HCT116 (cell line): Measurements from ENCODE around the gene CDH2. TPM values are rescaled to one million over a fixed set of nuclear protein-coding genes. Genes with fewer than 3 reads are reported as not detected.
"Not testable (repeated sequence)": the region's sequence is repeated elsewhere in the genome, so short reads cannot be mapped to it uniquely, and the experiment has no call there.

Experiments
- ATAC-seq: fragments of 200-7000 bp; cut with Tn5 transposase; 2 replicates; pipeline ENCODE4 v1.9.1; 2020; ENCODE audit warnings: mild to moderate bottlenecking, moderate library complexity
- BruUV-seq: library from RNA; stranded (reverse); fragments of 400-500 nt; replicated peaks from 2 replicates; lab custom pipeline; 2021; lab: Mats Ljungman, UMichigan
- CTCF ChIA-PET: fragments of 300-600 bp; sonication (Branson Sonifier 250); formaldehyde crosslinking; loops from one replicate; lab custom pipeline; 2021; ENCODE audit warnings: antibody characterized with exemption; lab: Charles Lee
- POLR2A ChIA-PET: fragments of 300-600, 350-600 bp; sonication (Branson Sonifier 250); formaldehyde crosslinking; loops from one replicate; lab custom pipeline; 2021; ENCODE audit warnings: antibody characterized with exemption; lab: Charles Lee
- RAD21 ChIA-PET, 2 experiments: fragments of 300-600 bp; sonication (Branson Sonifier 250); formaldehyde crosslinking; loops; one replicate each; lab custom pipeline; 2023; ENCODE audit warnings: low total read pairs in 2 of 2; ENCODE audit not compliant: uncharacterized antibody in 2 of 2, unreplicated experiment in 2 of 2, low non-redundant PET in 1 of 2; lab: Charles Lee
- DNase-seq: peaks from one replicate; pipeline ENCODE4 v3.0.0-alpha.2; 2010; ENCODE audit warnings: low read depth, low spot score
- H2AFZ ChIP-seq: fragments of 200-600 bp; shearing (Covaris generic), sonication (generic); 2 replicates; pipeline ENCODE4 v1.6.1; 2017; ENCODE audit warnings: low read depth, mixed run types, mixed read lengths, antibody characterized with exemption, low read length; ENCODE audit not compliant: poor library complexity, severe bottlenecking
- H3K27ac ChIP-seq: 2 replicates; pipeline ENCODE4 v1.5.1; 2012; ENCODE audit warnings: low read depth, low read length
- H3K27me3 ChIP-seq: fragments of 200-600 bp; sonication (generic); 2 replicates; pipeline ENCODE4 v1.6.1; 2016; ENCODE audit warnings: mixed run types, low read length, mixed read lengths; ENCODE audit not compliant: insufficient read depth
- H3K36me3 ChIP-seq, 2 experiments: fragments of 200-500 bp in 1 of 2; fragments of 200-600 bp in 1 of 2; sonication (Bioruptor generic) in 1 of 2; sonication (generic) in 1 of 2; 2 replicates each; pipeline versions ENCODE4 v1.5.1 to v1.6.1; 2014 to 2016; ENCODE audit warnings: low read length in 2 of 2, inconsistent platforms in 1 of 2, mixed read lengths in 1 of 2, mixed run types in 1 of 2; ENCODE audit not compliant: insufficient read depth in 2 of 2, control insufficient read depth in 1 of 2
- H3K4me1 ChIP-seq, 2 experiments: fragments of 200-600 bp in 1 of 2; sonication (generic) in 1 of 2; 2 replicates each; pipeline versions ENCODE4 v1.5.1 to v1.6.1; 2012 to 2017; ENCODE audit warnings: low read length in 2 of 2, inconsistent platforms in 1 of 2, mild to moderate bottlenecking in 1 of 2, mixed read lengths in 1 of 2, mixed run types in 1 of 2, moderate library complexity in 1 of 2; ENCODE audit not compliant: insufficient read depth in 2 of 2, control insufficient read depth in 1 of 2
- H3K4me2 ChIP-seq: fragments of 200-600 bp; sonication (generic); 2 replicates; pipeline ENCODE4 v1.6.1; 2017; ENCODE audit warnings: mixed run types, low read length, mixed read lengths
- H3K4me3 ChIP-seq, 2 experiments: fragments of 200-600 bp in 1 of 2; sonication (generic) in 1 of 2; replicated peaks in 1 of 2; 2 replicates each; pipeline ENCODE4 v1.5.1; 2011 to 2016; ENCODE audit warnings: low read length in 2 of 2, control low read depth in 1 of 2, low read depth in 1 of 2, mild to moderate bottlenecking in 1 of 2, mixed read lengths in 1 of 2, mixed run types in 1 of 2
- H3K79me2 ChIP-seq: fragments of 200-600 bp; sonication (generic); 2 replicates; pipeline ENCODE4 v1.6.1; 2017; ENCODE audit warnings: mild to moderate bottlenecking, mixed run types, low read length, moderate library complexity, mixed read lengths; ENCODE audit not compliant: insufficient read depth
- H3K9ac ChIP-seq: fragments of 200-600 bp; sonication (generic); 2 replicates; pipeline ENCODE4 v1.6.1; 2016; ENCODE audit warnings: low read length, mixed read lengths
- H3K9me2 ChIP-seq: fragments of 200-600 bp; sonication (generic), shearing (Covaris generic); 2 replicates; pipeline ENCODE4 v1.6.1; 2017; ENCODE audit warnings: mixed run types, mild to moderate bottlenecking, moderate library complexity; ENCODE audit not compliant: insufficient read depth
- H3K9me3 ChIP-seq, 2 experiments: fragments of 200-500 bp in 1 of 2; fragments of 200-600 bp in 1 of 2; sonication (Bioruptor generic) in 1 of 2; sonication (generic) in 1 of 2; 2 replicates each; pipeline ENCODE4 v1.6.1; 2014 to 2017; ENCODE audit warnings: low read length in 2 of 2, mixed read lengths in 2 of 2, inconsistent platforms in 1 of 2, low read depth in 1 of 2, mild to moderate bottlenecking in 1 of 2, mixed run types in 1 of 2, moderate library complexity in 1 of 2; ENCODE audit not compliant: control insufficient read depth in 1 of 2, insufficient read depth in 1 of 2
- H4K20me1 ChIP-seq: fragments of 200-600 bp; sonication (generic), shearing (Covaris generic); 2 replicates; pipeline ENCODE4 v1.6.1; 2017; ENCODE audit warnings: mixed run types, mild to moderate bottlenecking, moderate library complexity; ENCODE audit not compliant: insufficient read depth
- ATF3 ChIP-seq: IDR thresholded peaks from 2 replicates; pipeline ENCODE4 v1.6.1; 2012
- EGR1 ChIP-seq: IDR thresholded peaks from 2 replicates; pipeline ENCODE4 v1.6.1; 2012; ENCODE audit warnings: low read depth
- ELF1 ChIP-seq: IDR thresholded peaks from 2 replicates; pipeline ENCODE4 v1.6.1; 2012; ENCODE audit warnings: low read depth, borderline replicate concordance
- EZH2phosphoT487 ChIP-seq: fragments of 200-600 bp; IDR thresholded peaks from 2 replicates; pipeline ENCODE4 v1.6.1; 2018; ENCODE audit warnings: antibody characterized with exemption, borderline replicate concordance
- FOSL1 ChIP-seq: IDR thresholded peaks from 2 replicates; pipeline ENCODE4 v1.6.1; 2012; ENCODE audit warnings: low read depth
- JUND ChIP-seq: IDR thresholded peaks from 2 replicates; pipeline ENCODE4 v1.6.1; 2012
- MAX ChIP-seq: IDR thresholded peaks from 2 replicates; pipeline ENCODE4 v1.6.1; 2012
- POLR2A ChIP-seq: IDR thresholded peaks from 2 replicates; pipeline ENCODE4 v1.7.0; 2011; ENCODE audit warnings: borderline replicate concordance; ENCODE audit not compliant: insufficient read depth, insufficient read length; ENCODE audit errors: extremely low read depth
- POLR2AphosphoS5 ChIP-seq: IDR thresholded peaks from 2 replicates; pipeline ENCODE4 v1.6.1; 2011; ENCODE audit warnings: mild to moderate bottlenecking, low read depth, low read length, moderate library complexity
- SIN3A ChIP-seq: IDR thresholded peaks from 2 replicates; pipeline ENCODE4 v1.6.1; 2012; ENCODE audit warnings: low read depth
- SP1 ChIP-seq: IDR thresholded peaks from 2 replicates; pipeline ENCODE4 v1.6.1; 2012; ENCODE audit warnings: low read depth
- ZFX ChIP-seq: fragments of 450-650 bp; IDR thresholded peaks from 2 replicates; pipeline ENCODE4 v1.6.1; 2017
- ZNF274 ChIP-seq: fragments of 200-500 bp; sonication (Bioruptor generic); IDR thresholded peaks from 2 replicates; pipeline ENCODE4 v1.6.1; 2014; ENCODE audit warnings: mild to moderate bottlenecking, low read depth, low read length, inconsistent platforms
- intact Hi-C: fragments of 100-400 bp; cut with micrococcal nuclease; formaldehyde crosslinking; loops from 2 replicates; pipeline ENCODE4 v1.10.0; 2022
- total RNA-seq: library from RNA; stranded (reverse); gene quantifications from one replicate; pipeline ENCODE4 v1.2.1, GENCODE V29; 2021; ENCODE audit not compliant: unreplicated experiment

CDH2 gene
- total RNA-seq, 1 experiment from 2014 or later: 0.15 TPM

GRCh38 chr18:27920836-27921235, 256.1 kb downstream of the CDH2 start:
- ChIA-PET RAD21 (no interaction called here), CTCF (no interaction called here), POLR2A (no interaction called here)
- BruUV-seq: no TSS peak
- ATAC-seq (no peak), DNase-seq (no peak)
- no peaks in the 10 kb centered on the region; a peak in 1 of 4 replicates for H3K9me3 ChIP-seq
- H3K9me2 ChIP-seq: no peaks in the 10 kb centered on the region
- H3K79me2 ChIP-seq: no peaks in the 10 kb centered on the region
- peaks cover 4 to 23% of the 10 kb centered on the region in 2 experiments; a peak in 3 of 4 replicates for H3K4me1 ChIP-seq
- H3K4me2 ChIP-seq: peak overlapping the region; percentile 69
- no peak for TF ChIP-seq POLR2AphosphoS5
- TF ChIP-seq SP1: no peak
- no peak for TF ChIP-seq ELF1
- no peak overlapping the region for H3K4me3 ChIP-seq
- peak overlapping the region; percentile 62 for H2AFZ ChIP-seq
- H3K36me3 ChIP-seq: no peaks in the 10 kb centered on the region
- no peak overlapping the region for H3K27ac ChIP-seq
- no peak overlapping the region for H3K9ac ChIP-seq
- intact Hi-C loops: no loop called here
- H4K20me1 ChIP-seq: no peaks in the 10 kb centered on the region
- H3K27me3 ChIP-seq: no peaks in the 10 kb centered on the region

GRCh38 chr18:27906189-27906588, 270.7 kb downstream of the CDH2 start:
- H3K4me1 ChIP-seq, intact Hi-C loops, H3K4me2 ChIP-seq, DNase-seq, H3K9ac ChIP-seq, ATAC-seq, H2AFZ ChIP-seq, H3K27ac ChIP-seq, H3K9me2 ChIP-seq, RAD21 ChIA-PET, H3K79me2 ChIP-seq, POLR2A ChIA-PET, H3K36me3 ChIP-seq, H3K9me3 ChIP-seq, CTCF ChIA-PET, H3K27me3 ChIP-seq, H3K4me3 ChIP-seq, H4K20me1 ChIP-seq, BruUV-seq: not testable (repeated sequence)

- Histone ChIP-seq H2AFZ (no peak overlapping the region), H3K27ac (no peak overlapping the region), H3K9ac (no peak overlapping the region), H3K9me3 (no peaks in the 10 kb centered on the region; a peak in 1 of 4 replicates), H4K20me1 (no peaks in the 10 kb centered on the region), H3K9me2 (no peaks in the 10 kb centered on the region), H3K36me3 (no peaks in the 10 kb centered on the region), H3K4me2 (no peak overlapping the region), H3K4me1 (no peaks in the 10 kb centered on the region), H3K79me2 (no peaks in the 10 kb centered on the region), H3K27me3 (no peaks in the 10 kb centered on the region), H3K4me3 (no peak overlapping the region)
- TF ChIP-seq POLR2AphosphoS5: no peak
- TF ChIP-seq FOSL1: no peak
- no peak for TF ChIP-seq SP1
- no peak for TF ChIP-seq ZFX
- TF ChIP-seq ELF1: no peak
- no peak for TF ChIP-seq MAX
- no peak for TF ChIP-seq EZH2phosphoT487
- no peak for TF ChIP-seq SIN3A
- TF ChIP-seq ATF3: no peak
- no peak for TF ChIP-seq EGR1
- no peak for TF ChIP-seq JUND
- no peak for TF ChIP-seq POLR2A
- TF ChIP-seq ZNF274: no peak
- ChIA-PET RAD21 (no interaction called here), POLR2A (no interaction called here), CTCF (no interaction called here)
- intact Hi-C loops: no loop called here
- ATAC-seq (no peak), DNase-seq (no peak)
- no TSS peak for BruUV-seq
These were observed 273.0 kb downstream of the CDH2 start for GRCh38 chr18:27903906-27904305.
